ENCODE data around the gene DIP2C.
"Not testable (repeated sequence)": the region's sequence is repeated elsewhere in the genome, so short reads cannot be mapped to it uniquely, and the experiment has no call there.

Gene DIP2C

GRCh38 chr10:429696-430095 lies 259.8 kb downstream of the DIP2C start:
- no peak for DNase-seq

GRCh38 chr10:427761-428519 lies 261.5 kb downstream of the DIP2C start:
- no peak for DNase-seq

GRCh38 chr10:425365-425764 lies 264.1 kb downstream of the DIP2C start:
- DNase-seq = not testable (repeated sequence)

- DNase-seq = not testable (repeated sequence)
Measured at GRCh38 chr10:424724-425123, 264.7 kb downstream of the DIP2C start.

GRCh38 chr10:423178-423577 lies 266.3 kb downstream of the DIP2C start:
- DNase-seq = no peak

GRCh38 chr10:422675-423074 lies 266.8 kb downstream of the DIP2C start:
- no peak for DNase-seq

- no peak for DNase-seq
Measured at GRCh38 chr10:422241-422640, 267.2 kb downstream of the DIP2C start.

- no peak for DNase-seq
Measured at GRCh38 chr10:421170-421569, 268.3 kb downstream of the DIP2C start.

- DNase-seq = no peak
Measured at GRCh38 chr10:420154-421121, 269.0 kb downstream of the DIP2C start.

- no peak for DNase-seq
Measured at GRCh38 chr10:418894-419293, 270.6 kb downstream of the DIP2C start.

GRCh38 chr10:418226-418625 lies 271.2 kb downstream of the DIP2C start:
- DNase-seq = no peak

GRCh38 chr10:416091-416515 lies 273.4 kb downstream of the DIP2C start:
- DNase-seq = no peak

GRCh38 chr10:413662-414071 lies 275.8 kb downstream of the DIP2C start:
- no peak for DNase-seq

GRCh38 chr10:412109-412508 lies 277.4 kb downstream of the DIP2C start:
- no peak for DNase-seq

- no peak for DNase-seq
Measured at GRCh38 chr10:411603-412002, 277.9 kb downstream of the DIP2C start.

- DNase-seq = no peak
Measured at GRCh38 chr10:409408-410040, 279.9 kb downstream of the DIP2C start.

- DNase-seq = no peak
Measured at GRCh38 chr10:408236-408635, 281.2 kb downstream of the DIP2C start.

GRCh38 chr10:406976-407375 lies 282.5 kb downstream of the DIP2C start:
- no peak for DNase-seq

- no peak for DNase-seq
Measured at GRCh38 chr10:405648-406047, 283.8 kb downstream of the DIP2C start.

GRCh38 chr10:404991-405390 lies 284.5 kb downstream of the DIP2C start:
- no peak for DNase-seq

- no peak for DNase-seq
Measured at GRCh38 chr10:404346-404745, 285.1 kb downstream of the DIP2C start.

- DNase-seq = no peak
Measured at GRCh38 chr10:398954-399353, 290.5 kb downstream of the DIP2C start.

GRCh38 chr10:397321-398068 lies 292.0 kb downstream of the DIP2C start:
- no peak for DNase-seq

All from NCI-H2171 (cell line).